Stimulated activated CD4-positive, alpha-beta T cell treated with anti-CD3 and anti-CD28 coated beads, Interleukin-4, amount 100 ng/mL, for 4 hours (primary cell): ENCODE results near the gene RUSC1.
"Not testable (repeated sequence)": the region's sequence is repeated elsewhere in the genome, so short reads cannot be mapped to it uniquely, and the experiment has no call there.

Experiments
- DNase-seq, 2 experiments: peaks; one replicate each; pipeline ENCODE4 v3.0.0-alpha.2; 2020

Gene RUSC1

GRCh38 chr1:155323729-155324036, 3.0 kb downstream of the RUSC1 start:
- peak; percentile 74 to 79 for DNase-seq

GRCh38 chr1:155324037-155324716, 3.5 kb downstream of the RUSC1 start:
- peak; percentile 80 to 89 for DNase-seq

DNA sequence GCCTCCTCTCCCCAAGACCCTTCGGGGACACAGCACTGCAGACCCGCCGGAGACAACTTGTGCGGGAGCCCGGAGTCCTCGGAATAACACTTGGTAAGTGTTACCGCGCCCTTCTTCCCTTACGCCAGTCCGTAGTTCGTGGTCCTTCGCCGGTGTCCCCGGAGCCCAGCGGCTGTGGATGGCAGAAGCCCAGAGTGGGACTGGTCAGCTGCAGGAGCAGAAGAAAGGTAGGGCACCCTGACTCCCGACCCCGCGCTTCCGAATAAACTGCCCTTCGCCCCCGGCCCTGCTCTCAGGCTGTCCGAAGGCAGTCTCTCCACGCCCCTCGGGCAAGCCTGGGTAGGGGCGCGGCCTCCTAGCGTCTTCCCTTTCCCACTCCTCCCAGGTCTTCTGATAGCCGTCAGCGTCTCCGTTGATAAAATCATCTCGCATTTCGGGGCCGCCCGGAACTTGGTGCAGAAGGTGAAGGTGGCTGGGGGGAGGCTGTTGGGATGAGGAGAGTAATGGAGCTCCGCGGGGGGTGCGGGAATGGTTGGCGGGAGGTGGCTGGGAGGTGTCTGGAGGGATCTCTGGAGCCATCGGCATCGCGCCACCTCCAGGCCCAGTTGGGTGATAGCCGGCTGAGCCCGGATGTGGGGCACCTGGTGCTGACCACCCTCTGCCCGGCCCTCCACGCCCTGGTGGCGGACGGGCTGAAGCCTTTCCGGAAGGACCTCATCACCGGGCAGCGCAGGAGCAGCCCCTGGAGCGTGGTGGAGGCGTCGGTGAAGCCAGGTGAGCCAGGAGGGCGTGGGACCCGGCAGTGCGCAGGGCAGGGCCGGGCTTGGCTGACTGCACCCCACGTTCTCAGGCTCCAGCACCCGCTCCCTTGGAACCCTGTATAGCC, 4.3 kb downstream of the RUSC1 start:
- DNase-seq, result no peak

- no peak for DNase-seq
Observed at GRCh38 chr1:155325603-155325893, 4.9 kb downstream of the RUSC1 start.

GRCh38 chr1:155326020-155326526, 5.4 kb downstream of the RUSC1 start:
- DNase-seq, result no peak

- no peak for DNase-seq
Observed at GRCh38 chr1:155326631-155327037, 5.9 kb downstream of the RUSC1 start.

- no peak for DNase-seq
Observed at GRCh38 chr1:155327981-155328380, 7.3 kb downstream of the RUSC1 start.

GRCh38 chr1:155328856-155329255, 8.2 kb downstream of the RUSC1 start:
- not testable (repeated sequence) for DNase-seq

DNA sequence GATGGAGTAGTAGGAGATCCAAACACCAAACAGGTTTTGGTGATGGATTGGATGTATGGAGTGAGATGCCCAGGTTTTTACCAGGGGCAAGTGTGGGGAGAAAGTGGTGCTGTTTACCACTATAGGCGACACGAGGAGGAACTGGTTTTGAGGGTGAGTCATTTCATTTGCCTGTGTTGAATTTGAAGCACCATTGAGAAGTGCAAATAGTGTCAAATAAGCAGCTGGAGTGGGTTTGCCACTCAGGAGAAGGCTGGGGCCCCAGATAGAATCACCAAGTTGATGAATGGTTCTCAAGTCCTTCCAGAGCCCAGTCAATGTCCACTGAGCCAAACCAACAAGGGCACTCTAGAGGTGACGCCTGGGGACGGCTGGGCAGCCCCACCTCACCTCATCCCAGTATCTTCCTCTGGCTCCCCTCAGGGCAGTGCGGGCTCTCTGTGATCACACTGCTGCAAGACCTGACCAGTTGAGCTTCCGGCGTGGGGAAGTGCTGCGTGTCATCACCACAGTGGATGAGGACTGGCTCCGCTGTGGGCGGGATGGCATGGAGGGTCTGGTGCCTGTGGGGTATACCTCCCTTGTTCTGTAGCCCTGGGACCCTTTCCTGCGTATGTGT, 9.4 kb downstream of the RUSC1 start:
- no peak for DNase-seq

DNA sequence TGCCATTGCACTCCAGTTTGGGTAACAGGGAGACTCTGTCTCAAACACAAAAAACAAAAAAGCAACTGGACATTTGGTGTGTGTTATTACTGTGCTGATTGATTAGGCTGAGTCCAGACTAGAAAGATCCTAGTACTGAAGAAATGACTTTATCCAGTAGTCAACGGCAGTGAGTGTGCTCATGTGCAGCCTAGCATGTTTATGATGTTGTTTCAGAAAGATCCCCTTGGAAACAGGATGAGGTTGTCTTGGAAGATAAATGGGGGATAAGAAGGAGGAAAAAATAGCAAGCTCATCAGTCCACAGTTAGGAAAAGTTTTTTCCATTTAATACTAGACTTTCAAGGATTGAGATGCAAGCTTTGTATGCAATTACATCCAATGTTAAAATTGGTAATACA, 14.3 kb downstream of the RUSC1 start:
- DNase-seq, result no peak

GRCh38 chr1:155339515-155340097, 18.9 kb downstream of the RUSC1 start:
- DNase-seq, result no peak

GRCh38 chr1:155342842-155343241, 22.1 kb downstream of the RUSC1 start:
- no peak for DNase-seq

- DNase-seq, result no peak
Observed at GRCh38 chr1:155352631-155353030, 31.9 kb downstream of the RUSC1 start.

GRCh38 chr1:155360051-155360450, 39.4 kb downstream of the RUSC1 start:
- no peak for DNase-seq

DNA sequence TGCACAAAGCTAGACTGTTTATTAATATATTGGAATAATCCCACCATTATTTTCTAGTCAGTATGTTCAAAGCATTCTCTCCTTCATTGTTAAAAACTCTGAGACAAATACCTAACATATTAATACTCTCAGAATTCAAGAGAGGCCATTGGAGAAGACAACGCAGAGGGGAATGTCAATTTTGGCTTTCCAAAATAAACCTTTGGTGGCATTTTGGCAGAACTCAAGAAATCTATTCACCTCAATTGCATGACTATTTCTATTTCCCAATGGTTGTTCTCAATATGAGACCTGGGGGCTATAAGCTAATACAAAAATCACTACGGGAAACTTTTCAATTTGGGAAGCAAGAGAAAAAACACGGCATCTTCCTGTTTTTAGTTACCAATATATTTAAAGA, 58.5 kb downstream of the RUSC1 start:
- DNase-seq, result no peak

GRCh38 chr1:155379631-155380090, 59.0 kb downstream of the RUSC1 start:
- DNase-seq, result no peak
